Tibial artery (tissue), 4 donors: ENCODE measurements around the gene POLR1G.
A peak's percentile ranks its signal among the peaks of the same experiment; 100 is the strongest.

Source experiments
- DNase-seq, 2 donors: peaks; one replicate each; pipeline ENCODE4 v3.0.0-alpha.2; 2019
- H3K27ac ChIP-seq, 2 donors: fragments of 200-600 bp; sonication (generic) in 1 of 2; 1 replicate in 1 of 2; 2 replicates in 1 of 2; pipeline ENCODE4 v1.5.1; 2018 to 2019; ENCODE audit warnings: mild to moderate bottlenecking in 1 of 2
- H3K27me3 ChIP-seq, 2 donors: fragments of 200-600 bp; sonication (generic) in 1 of 2; one replicate each; pipeline versions ENCODE4 v1.5.1 to v1.6.0; 2016 to 2019
- H3K36me3 ChIP-seq, 3 donors: fragments of 200-600 bp; sonication (generic) in 2 of 3; one replicate each; pipeline ENCODE4 v1.5.1; 2016 to 2019; ENCODE audit warnings: mild to moderate bottlenecking in 2 of 3
- H3K4me1 ChIP-seq, 4 donors: fragments of 200-600 bp; sonication (generic) in 2 of 4; 1 replicate in 3 of 4; 2 replicates in 1 of 4; pipeline ENCODE4 v1.5.1; 2016 to 2019
- H3K4me3 ChIP-seq, 2 donors: fragments of 200-600 bp; sonication (generic) in 1 of 2; 1 replicate in 1 of 2; 2 replicates in 1 of 2; pipeline ENCODE4 v1.5.1; 2018 to 2019; ENCODE audit warnings: mild to moderate bottlenecking in 2 of 2
- H3K9me3 ChIP-seq, 3 donors: fragments of 200-600 bp; sonication (generic) in 1 of 3; one replicate each; pipeline ENCODE4 v1.5.1; 2016 to 2019
- CTCF ChIP-seq, 2 experiments: fragments of 200-600 bp in 1 of 2; fragments of 450-650 bp in 1 of 2; IDR thresholded peaks; one replicate each; pipeline ENCODE4 v1.5.1; 2017 to 2019; ENCODE audit warnings: antibody characterized with exemption in 2 of 2, mild to moderate bottlenecking in 1 of 2, moderate library complexity in 1 of 2
- intact Hi-C: fragments of 100-400 bp; cut with DNase I; formaldehyde crosslinking; loops from one replicate; pipeline ENCODE4 v1.15.0; 2023; ENCODE audit warnings: low total_unique reads

POLR1G gene

GRCh38 chr19:45448425-45448756 is 41.9 kb downstream of the POLR1G start:
- no peak for TF ChIP-seq CTCF (IDR thresholded peaks at IDR 0.05)
- peaks cover 5 to 31% (median 24%) of the 10 kb centered on the region in 4 donors for H3K4me1 ChIP-seq
- intact Hi-C loops = no loop called here
- no peaks in the 10 kb centered on the region for H3K36me3 ChIP-seq
- no peaks in the 10 kb centered on the region for H3K9me3 ChIP-seq
- no peak overlapping the region for H3K4me3 ChIP-seq
- no peaks in the 10 kb centered on the region for H3K27me3 ChIP-seq
- no peak for DNase-seq
- H3K27ac ChIP-seq = no peak overlapping the region

GRCh38 chr19:45448887-45449299 is 42.4 kb downstream of the POLR1G start:
- H3K36me3 ChIP-seq = no peaks in the 10 kb centered on the region
- no peak overlapping the region for H3K4me3 ChIP-seq
- no peaks in the 10 kb centered on the region for H3K9me3 ChIP-seq
- no peak for DNase-seq
- no peak overlapping the region for H3K27ac ChIP-seq
- H3K27me3 ChIP-seq = no peaks in the 10 kb centered on the region
- peaks cover 5 to 31% (median 23%) of the 10 kb centered on the region in 4 donors for H3K4me1 ChIP-seq
- TF ChIP-seq CTCF (IDR thresholded peaks at IDR 0.05) = no peak
- intact Hi-C loops = no loop called here

GRCh38 chr19:45450012-45450333 is 43.5 kb downstream of the POLR1G start:
- intact Hi-C loops = no loop called here
- Histone ChIP-seq H3K4me3 (peak overlapping the region; percentile 46 to 58), H3K36me3 (no peaks in the 10 kb centered on the region), H3K4me1 (peaks cover 0 to 33% (median 27%) of the 10 kb centered on the region in 4 donors), H3K9me3 (no peaks in the 10 kb centered on the region), H3K27ac (peak overlapping the region; percentile 81 to 90), H3K27me3 (no peaks in the 10 kb centered on the region)
- no peak for TF ChIP-seq CTCF (IDR thresholded peaks at IDR 0.05)
- no peak for DNase-seq

GRCh38 chr19:45451131-45451849 is 44.8 kb downstream of the POLR1G start:
- intact Hi-C loops = no loop called here
- Histone ChIP-seq H3K9me3 (no peaks in the 10 kb centered on the region), H3K4me3 (peak overlapping the region; percentile 46 to 58), H3K27ac (peak overlapping the region; percentile 81 to 90), H3K27me3 (no peaks in the 10 kb centered on the region), H3K4me1 (peaks cover 0 to 46% (median 41%) of the 10 kb centered on the region in 4 donors), H3K36me3 (no peaks in the 10 kb centered on the region)
- no peak for TF ChIP-seq CTCF (IDR thresholded peaks at IDR 0.05)
- DNase-seq = peak; percentile 61 to 76

- no peak for DNase-seq
- no peaks in the 10 kb centered on the region for H3K27me3 ChIP-seq
- H3K27ac ChIP-seq = peak overlapping the region; percentile 81 to 90
- intact Hi-C loops = no loop called here
- no peaks in the 10 kb centered on the region for H3K9me3 ChIP-seq
- H3K4me3 ChIP-seq = no peak overlapping the region
- H3K4me1 ChIP-seq = peaks cover 0 to 49% (median 42%) of the 10 kb centered on the region in 4 donors
- H3K36me3 ChIP-seq = no peaks in the 10 kb centered on the region
- TF ChIP-seq CTCF (IDR thresholded peaks at IDR 0.05) = no peak
Observed at GRCh38 chr19:45451850-45452387, 45.5 kb downstream of the POLR1G start.
